SH-SY5Y (cell line): ENCODE measurements around the gene RASGRF2.

Source experiments
- GATA2 ChIP-seq: IDR thresholded peaks from 2 replicates; pipeline ENCODE4 v1.6.1; 2011; ENCODE audit warnings: mild to moderate bottlenecking, low read depth, low read length
- GATA3 ChIP-seq: IDR thresholded peaks from 2 replicates; pipeline ENCODE4 v1.6.1; 2011; ENCODE audit warnings: low read depth, mild to moderate bottlenecking, low read length, moderate library complexity

The RASGRF2 gene

DNA sequence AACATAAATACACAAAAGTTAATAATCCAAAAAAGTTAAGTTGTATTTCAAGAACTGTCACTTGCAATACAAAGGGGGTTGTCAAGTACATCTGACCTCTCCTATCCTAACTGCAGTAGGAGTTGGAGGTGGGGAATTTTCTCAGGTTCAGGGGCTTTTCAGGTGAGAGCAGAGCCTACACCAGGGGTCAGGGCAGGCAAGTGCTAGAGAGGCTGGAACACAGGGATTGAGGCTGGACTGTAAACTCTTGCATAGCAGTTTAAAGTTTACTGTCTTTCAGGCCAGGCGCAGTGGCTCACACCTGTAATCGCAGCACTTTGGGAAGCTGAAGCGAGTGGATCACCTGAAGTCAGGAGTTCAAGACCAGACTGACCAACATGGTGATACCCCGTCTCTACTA is 25.4 kb upstream of the RASGRF2 start:
- TF ChIP-seq GATA2 (no peak), GATA3 (no peak)

- no peak for TF ChIP-seq GATA2
- no peak for TF ChIP-seq GATA3
Observed at GRCh38 chr5:80935811-80936385, 24.3 kb upstream of the RASGRF2 start.

- TF ChIP-seq GATA3 = no peak
Observed at GRCh38 chr5:80936881-80937280, 23.3 kb upstream of the RASGRF2 start.

- no peak for TF ChIP-seq GATA2
- no peak for TF ChIP-seq GATA3
Observed at GRCh38 chr5:80937584-80938356, 22.4 kb upstream of the RASGRF2 start.

DNA sequence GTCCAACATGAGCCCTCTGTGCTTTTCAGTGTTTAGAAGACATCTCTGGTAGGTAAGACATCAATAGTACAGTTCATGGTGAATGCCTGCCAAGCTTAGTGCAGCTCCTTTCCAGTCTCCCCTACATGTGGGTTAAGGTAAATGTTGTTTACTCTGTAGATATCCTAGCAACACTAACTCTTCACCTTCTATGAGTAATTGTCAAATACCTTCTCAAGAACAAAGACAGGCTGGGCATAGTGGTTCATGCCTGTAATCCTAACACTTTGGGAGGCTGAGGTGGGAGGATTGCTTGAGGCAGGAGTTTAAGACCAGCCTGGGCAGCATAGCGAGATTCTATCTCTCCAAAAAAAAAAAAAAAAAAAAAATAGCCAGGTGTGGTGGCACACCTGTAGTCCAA is 18.7 kb upstream of the RASGRF2 start:
- TF ChIP-seq GATA2 (no peak), GATA3 (no peak)

GRCh38 chr5:80951366-80951765 is 8.8 kb upstream of the RASGRF2 start:
- no peak for TF ChIP-seq GATA3

DNA sequence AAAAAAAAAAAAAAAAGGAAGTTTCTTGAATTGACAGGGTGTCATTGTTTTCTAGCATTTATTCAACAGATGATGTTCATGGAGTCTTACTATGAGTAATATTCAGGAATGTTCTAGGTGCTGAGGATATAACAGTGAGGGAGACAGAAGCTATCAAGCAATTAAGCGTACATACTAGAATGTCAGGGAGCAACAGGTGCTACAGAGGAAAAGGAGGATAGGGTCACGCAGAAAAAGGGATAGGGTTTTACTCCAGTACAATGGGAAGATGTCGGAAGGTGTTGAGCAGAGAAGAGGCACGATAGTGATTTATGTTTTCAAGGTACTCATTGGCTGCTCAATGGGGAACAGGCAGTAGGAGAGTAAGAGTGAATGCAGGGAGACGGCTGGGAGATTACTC is 6.6 kb upstream of the RASGRF2 start:
- TF ChIP-seq GATA2 (no peak), GATA3 (no peak)

DNA sequence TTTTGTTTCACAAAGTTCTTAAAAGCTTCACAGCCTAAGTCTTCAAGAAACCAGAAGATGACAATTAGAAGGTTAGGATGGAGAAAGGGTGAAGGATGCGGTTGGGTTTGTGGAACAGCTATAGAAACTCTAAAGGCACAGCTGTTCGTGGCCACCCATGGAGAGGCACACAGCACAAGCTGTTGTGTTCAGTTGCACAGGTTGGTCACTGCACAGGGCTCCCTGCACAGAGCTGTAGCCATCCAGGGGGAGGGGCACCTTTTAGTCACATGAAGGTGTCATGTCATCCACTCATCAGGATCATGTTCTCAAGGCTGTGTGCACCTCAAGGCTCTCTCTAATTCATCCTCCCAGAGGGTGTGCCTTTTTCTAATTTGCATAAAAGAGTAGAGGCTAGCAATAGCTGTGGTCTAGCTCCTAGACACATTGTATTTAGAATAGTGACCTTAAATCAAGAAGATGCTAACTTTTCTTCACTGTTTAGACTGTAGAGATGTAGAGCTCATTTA is 5.0 kb upstream of the RASGRF2 start:
- no peak for TF ChIP-seq GATA2
- TF ChIP-seq GATA3 = no peak

DNA sequence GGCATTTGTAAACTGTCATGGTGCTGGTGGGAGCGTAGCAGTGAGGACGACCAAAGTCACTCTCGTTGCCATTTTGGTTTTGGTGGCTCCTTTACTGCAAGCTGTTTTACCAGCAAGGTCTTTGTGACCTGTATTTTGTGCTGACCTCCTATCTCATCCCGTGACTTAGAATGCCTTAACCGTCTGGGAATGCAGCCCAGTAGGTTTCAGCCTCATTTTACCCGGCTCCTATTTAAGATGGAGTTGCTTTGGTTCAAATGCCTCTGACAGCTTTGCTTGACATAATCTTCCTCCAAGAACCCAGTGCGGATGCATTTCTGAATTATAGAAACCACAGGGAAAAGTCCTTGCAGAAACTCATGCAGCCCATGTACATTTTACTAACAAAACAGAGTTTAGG is 3.9 kb upstream of the RASGRF2 start:
- TF ChIP-seq GATA3 (no peak), GATA2 (no peak)

DNA sequence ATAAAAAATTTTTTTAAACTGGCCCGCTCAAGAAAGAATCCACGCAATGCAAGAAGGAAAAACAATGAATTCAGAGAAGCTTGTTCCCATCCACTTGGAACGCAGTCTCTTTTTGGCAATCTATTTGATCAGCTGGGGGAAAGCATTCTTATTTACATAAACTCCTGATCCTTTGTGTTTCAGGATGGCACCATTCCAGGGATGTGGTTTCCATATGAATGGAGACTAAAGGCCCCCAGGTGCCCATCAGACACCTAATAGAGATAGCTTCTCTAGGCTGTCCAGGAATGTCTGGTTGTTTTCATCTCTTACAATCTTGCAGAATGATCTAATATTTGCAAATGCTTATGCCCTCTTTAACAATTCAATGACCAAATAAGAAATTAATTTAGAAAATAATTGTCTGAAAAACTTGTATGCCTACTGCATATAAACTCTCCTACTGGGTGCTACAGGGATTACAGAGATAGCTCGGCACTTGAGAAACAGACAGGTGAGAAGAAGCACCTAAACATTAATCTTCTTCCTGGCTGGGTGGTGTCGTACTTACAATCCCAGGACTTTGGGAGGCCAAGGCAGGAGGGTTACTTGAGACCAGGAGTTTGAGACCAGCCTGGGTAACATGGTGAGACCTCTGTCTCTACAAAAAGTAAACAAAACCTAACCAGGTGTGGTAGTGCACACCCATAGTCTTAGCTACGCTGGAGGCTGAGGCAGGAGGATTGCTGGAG is 3.0 kb upstream of the RASGRF2 start:
- TF ChIP-seq GATA2 = no peak
- no peak for TF ChIP-seq GATA3

DNA sequence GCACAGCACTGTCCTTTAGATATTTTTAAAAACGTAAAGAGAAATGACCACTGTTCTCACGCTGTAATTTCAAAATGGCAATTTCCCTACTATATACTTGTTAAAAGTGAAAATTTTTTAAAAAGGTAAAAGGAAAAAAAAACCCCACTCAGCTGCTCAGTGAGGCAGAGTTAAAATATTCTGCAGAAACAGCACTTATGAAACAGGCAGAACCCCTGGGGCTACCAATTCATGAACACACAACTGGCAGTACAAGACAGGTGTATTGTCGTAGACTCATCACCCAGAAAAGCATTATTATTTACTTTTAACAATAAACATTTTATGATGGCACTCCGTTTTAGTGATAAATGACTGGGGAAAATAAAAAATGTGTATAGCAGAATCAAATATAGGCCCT is 1.5 kb upstream of the RASGRF2 start:
- TF ChIP-seq GATA3 = no peak
- TF ChIP-seq GATA2 = no peak

DNA sequence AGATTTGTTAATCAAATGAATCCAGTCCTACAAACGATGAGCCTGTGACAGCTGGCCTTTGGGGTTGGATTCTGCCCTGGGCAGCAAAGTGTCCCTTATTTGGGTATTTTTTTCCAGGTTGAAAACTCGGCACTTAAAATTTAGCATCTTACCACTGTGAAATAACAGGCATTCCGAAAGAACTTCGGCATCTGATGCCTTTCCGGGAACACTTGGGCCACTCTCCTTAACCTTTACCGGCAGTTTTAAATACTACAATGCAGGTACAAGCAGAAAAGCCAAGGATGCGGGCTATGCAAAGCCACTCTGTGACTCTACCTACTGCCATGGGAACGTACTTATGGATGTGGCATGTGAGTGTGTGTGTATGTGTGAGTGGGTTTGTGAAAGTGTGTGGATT is 1.0 kb upstream of the RASGRF2 start:
- TF ChIP-seq GATA3 (no peak), GATA2 (no peak)

- TF ChIP-seq GATA3 (no peak), GATA2 (no peak)
Observed at GRCh38 chr5:80960531-80961375, 590 bp downstream of the RASGRF2 start.

GRCh38 chr5:80961376-80962281 is 1.5 kb downstream of the RASGRF2 start:
- no peak for TF ChIP-seq GATA2
- no peak for TF ChIP-seq GATA3
